Muscle of leg (tissue), 11 donors: ENCODE data around the gene KRCC1. TPM values are rescaled to one million over a fixed set of nuclear protein-coding genes. Genes with fewer than 3 reads are reported as not detected.

Experiments
- DNase-seq: peaks from one replicate; pipeline ENCODE4 v3.0.0; 2013
- H3K27ac ChIP-seq: one replicate; pipeline ENCODE4 v1.5.1; 2013; ENCODE audit warnings: mild to moderate bottlenecking, low read length, control low read depth
- H3K27me3 ChIP-seq: one replicate; pipeline ENCODE4 v1.6.1; 2013; ENCODE audit warnings: low read length; ENCODE audit not compliant: control insufficient read depth, insufficient read depth
- H3K36me3 ChIP-seq: one replicate; pipeline ENCODE4 v1.6.1; 2013; ENCODE audit warnings: low read length; ENCODE audit not compliant: control insufficient read depth, insufficient read depth
- H3K4me1 ChIP-seq: one replicate; pipeline ENCODE4 v1.6.1; 2013; ENCODE audit warnings: low read length; ENCODE audit not compliant: control insufficient read depth, insufficient read depth
- H3K4me3 ChIP-seq: one replicate; pipeline ENCODE4 v1.5.1; 2013; ENCODE audit warnings: low read length, control low read depth
- H3K9me3 ChIP-seq: replicated peaks from 2 replicates; pipeline ENCODE4 v1.6.1; 2013; ENCODE audit warnings: low read depth, low read length; ENCODE audit not compliant: control insufficient read depth
- WGBS: methylation state at CpG from one replicate; pipeline ENCODE4 v1.1.5; 2013; ENCODE audit warnings: missing lambda C conversion rate; ENCODE audit not compliant: insufficient coverage; 5-methylcytosine and 5-hydroxymethylcytosine counted together
- polyA plus RNA-seq, 8 donors: library from polyadenylated mRNA; unstranded; fragments of 120-200 nt; gene quantifications; one replicate each; pipeline versions ENCODE4 v1.2.1 to v1.2.3, GENCODE V29; 2013; ENCODE audit warnings: inconsistent platforms in 1 of 8, low replicate concordance in 1 of 8; ENCODE audit not compliant: insufficient read length in 8 of 8, insufficient read depth in 1 of 8
- total RNA-seq: library from RNA; stranded (reverse); fragments of 120-200 nt; gene quantifications from one replicate; pipeline ENCODE4 v1.2.4, GENCODE V29; 2013

Gene KRCC1
- total and polyA plus RNA-seq, 9 donors, result 30.8 to 38.3 (median 35.6) TPM

- Histone ChIP-seq H3K9me3 (no peaks in the 10 kb centered on the region), H3K27ac (no peak overlapping the region), H3K4me3 (no peak overlapping the region), H3K27me3 (no peaks in the 10 kb centered on the region), H3K4me1 (no peaks in the 10 kb centered on the region), H3K36me3 (peaks cover 31% of the 10 kb centered on the region)
- no peak for DNase-seq
Observed at GRCh38 chr2:88092773-88093172, 37.2 kb upstream of the KRCC1 start.

GRCh38 chr2:88091943-88092342, 36.4 kb upstream of the KRCC1 start:
- 89% methylated on average over 1 of the region's 3 CpGs for WGBS
- H3K27me3 ChIP-seq, result no peaks in the 10 kb centered on the region
- peaks cover 30% of the 10 kb centered on the region for H3K36me3 ChIP-seq
- H3K4me3 ChIP-seq, result no peak overlapping the region
- DNase-seq, result no peak
- no peaks in the 10 kb centered on the region for H3K9me3 ChIP-seq
- H3K4me1 ChIP-seq, result no peaks in the 10 kb centered on the region
- no peak overlapping the region for H3K27ac ChIP-seq

GRCh38 chr2:88090446-88091283, 35.1 kb upstream of the KRCC1 start:
- no peak overlapping the region for H3K27ac ChIP-seq
- DNase-seq, result no peak
- H3K27me3 ChIP-seq, result no peaks in the 10 kb centered on the region
- no peaks in the 10 kb centered on the region for H3K9me3 ChIP-seq
- H3K4me3 ChIP-seq, result no peak overlapping the region
- WGBS, result 40% methylated on average over 5 of the region's 8 CpGs
- H3K36me3 ChIP-seq, result peaks cover 31% of the 10 kb centered on the region
- no peaks in the 10 kb centered on the region for H3K4me1 ChIP-seq

- WGBS, result 100% methylated on average over 2 of the region's 2 CpGs
- Histone ChIP-seq H3K27ac (no peak overlapping the region), H3K9me3 (no peaks in the 10 kb centered on the region), H3K4me3 (no peak overlapping the region), H3K4me1 (no peaks in the 10 kb centered on the region), H3K27me3 (no peaks in the 10 kb centered on the region), H3K36me3 (peaks cover 34% of the 10 kb centered on the region)
- no peak for DNase-seq
Observed at GRCh38 chr2:88088999-88089398, 33.4 kb upstream of the KRCC1 start.

GRCh38 chr2:88087763-88088162, 32.2 kb upstream of the KRCC1 start:
- H3K4me3 ChIP-seq, result no peak overlapping the region
- 91% methylated on average over 9 of the region's 17 CpGs for WGBS
- H3K9me3 ChIP-seq, result no peaks in the 10 kb centered on the region
- H3K4me1 ChIP-seq, result no peaks in the 10 kb centered on the region
- peaks cover 28% of the 10 kb centered on the region for H3K36me3 ChIP-seq
- no peaks in the 10 kb centered on the region for H3K27me3 ChIP-seq
- no peak for DNase-seq
- H3K27ac ChIP-seq, result no peak overlapping the region

- Histone ChIP-seq H3K27ac (no peak overlapping the region), H3K9me3 (no peaks in the 10 kb centered on the region), H3K4me1 (peaks cover 4% of the 10 kb centered on the region), H3K36me3 (peaks cover 27% of the 10 kb centered on the region), H3K4me3 (no peak overlapping the region), H3K27me3 (no peaks in the 10 kb centered on the region)
- no peak for DNase-seq
- 80% methylated on average over 2 of the region's 2 CpGs for WGBS
Observed at GRCh38 chr2:88087073-88087472, 31.5 kb upstream of the KRCC1 start.

- H3K36me3 ChIP-seq, result peaks cover 27% of the 10 kb centered on the region
- 82% methylated on average over 3 of the region's 9 CpGs for WGBS
- no peak for DNase-seq
Observed at GRCh38 chr2:88086401-88086800, 30.8 kb upstream of the KRCC1 start.

GRCh38 chr2:88085602-88086001, 30.0 kb upstream of the KRCC1 start:
- no peak overlapping the region for H3K4me3 ChIP-seq
- H3K36me3 ChIP-seq, result peaks cover 25% of the 10 kb centered on the region
- H3K4me1 ChIP-seq, result peaks cover 12% of the 10 kb centered on the region
- 73% methylated on average over 4 of the region's 5 CpGs for WGBS
- no peaks in the 10 kb centered on the region for H3K9me3 ChIP-seq
- H3K27ac ChIP-seq, result no peak overlapping the region
- no peak for DNase-seq
- no peaks in the 10 kb centered on the region for H3K27me3 ChIP-seq

More at GRCh38 chr2:88086401-88086800, 30.8 kb upstream of the KRCC1 start:
- Histone ChIP-seq H3K27me3 (no peaks in the 10 kb centered on the region), H3K4me3 (no peak overlapping the region), H3K9me3 (no peaks in the 10 kb centered on the region), H3K27ac (no peak overlapping the region), H3K4me1 (peaks cover 10% of the 10 kb centered on the region)

- Histone ChIP-seq H3K36me3 (peaks cover 25% of the 10 kb centered on the region), H3K27ac (no peak overlapping the region), H3K9me3 (no peaks in the 10 kb centered on the region), H3K27me3 (no peaks in the 10 kb centered on the region), H3K4me3 (no peak overlapping the region), H3K4me1 (peaks cover 12% of the 10 kb centered on the region)
- no peak for DNase-seq
- 100% methylated on average over 1 of the region's 2 CpGs for WGBS
Observed at GRCh38 chr2:88085099-88085498, 29.5 kb upstream of the KRCC1 start.

- H3K27ac ChIP-seq, result no peak overlapping the region
- H3K4me1 ChIP-seq, result peaks cover 18% of the 10 kb centered on the region
- no peaks in the 10 kb centered on the region for H3K9me3 ChIP-seq
- peaks cover 14% of the 10 kb centered on the region for H3K36me3 ChIP-seq
- no peak overlapping the region for H3K4me3 ChIP-seq
- WGBS, result no CpG with 5 or more reads among the region's 1 CpG
- DNase-seq, result no peak
- H3K27me3 ChIP-seq, result no peaks in the 10 kb centered on the region
Observed at GRCh38 chr2:88082781-88083180, 27.2 kb upstream of the KRCC1 start.
